Activated CD8-positive, alpha-beta memory T cell treated with anti-CD3 and anti-CD28 coated beads for 48 hours (primary cell): ENCODE measurements around the gene ANO3.

Source experiments
- DNase-seq, 3 experiments: peaks; one replicate each; pipeline ENCODE4 v3.0.0-alpha.2; 2020; ENCODE audit warnings: low read depth in 2 of 3, low spot score in 2 of 3

Gene ANO3

GRCh38 chr11:26353010-26353409 is 21.1 kb downstream of the ANO3 start:
- no peak for DNase-seq

- no peak for DNase-seq
Measured at GRCh38 chr11:26359055-26359454, 27.1 kb downstream of the ANO3 start.

GRCh38 chr11:26365284-26365683 is 33.4 kb downstream of the ANO3 start:
- DNase-seq, result no peak

- no peak for DNase-seq
Measured at GRCh38 chr11:26377619-26378018, 45.7 kb downstream of the ANO3 start.

- DNase-seq, result no peak
Measured at GRCh38 chr11:26399336-26399735, 67.4 kb downstream of the ANO3 start.

- DNase-seq, result no peak
Measured at GRCh38 chr11:26410706-26411366, 78.9 kb downstream of the ANO3 start.

- DNase-seq, result no peak
Measured at GRCh38 chr11:26412955-26413354, 81.0 kb downstream of the ANO3 start.

GRCh38 chr11:26418386-26418912 is 86.5 kb downstream of the ANO3 start:
- DNase-seq, result no peak

GRCh38 chr11:26420331-26420730 is 88.4 kb downstream of the ANO3 start:
- DNase-seq, result no peak

GRCh38 chr11:26424255-26424654 is 92.3 kb downstream of the ANO3 start:
- DNase-seq, result no peak

- no peak for DNase-seq
Measured at GRCh38 chr11:26439854-26440253, 107.9 kb downstream of the ANO3 start.

- DNase-seq, result no peak
Measured at GRCh38 chr11:26442131-26442530, 110.2 kb downstream of the ANO3 start.

GRCh38 chr11:26443617-26444016 is 111.7 kb downstream of the ANO3 start:
- DNase-seq, result no peak

- no peak for DNase-seq
Measured at GRCh38 chr11:26457636-26458035, 125.7 kb downstream of the ANO3 start.

- no peak for DNase-seq
Measured at GRCh38 chr11:26465274-26465673, 133.3 kb downstream of the ANO3 start.

GRCh38 chr11:26467506-26467905 is 135.6 kb downstream of the ANO3 start:
- DNase-seq, result no peak

GRCh38 chr11:26470992-26471391 is 139.1 kb downstream of the ANO3 start:
- no peak for DNase-seq

GRCh38 chr11:26473216-26474194 is 141.6 kb downstream of the ANO3 start:
- DNase-seq, result no peak

- DNase-seq, result no peak
Measured at GRCh38 chr11:26474401-26474800, 142.5 kb downstream of the ANO3 start.

- no peak for DNase-seq
Measured at GRCh38 chr11:26477396-26477795, 145.5 kb downstream of the ANO3 start.

- no peak for DNase-seq
Measured at GRCh38 chr11:26478710-26479109, 146.8 kb downstream of the ANO3 start.

- DNase-seq, result no peak
Measured at GRCh38 chr11:26480041-26480440, 148.1 kb downstream of the ANO3 start.
